Inflammatory macrophage treated with lipopolysaccharide for 4 hours (primary cell): ENCODE results near the gene MED25.
"Not testable (repeated sequence)": the region's sequence is repeated elsewhere in the genome, so short reads cannot be mapped to it uniquely, and the experiment has no call there.

ENCODE experiments used
- DNase-seq: peaks from one replicate; pipeline ENCODE4 v3.0.0-alpha.2; 2020

Gene MED25

DNA sequence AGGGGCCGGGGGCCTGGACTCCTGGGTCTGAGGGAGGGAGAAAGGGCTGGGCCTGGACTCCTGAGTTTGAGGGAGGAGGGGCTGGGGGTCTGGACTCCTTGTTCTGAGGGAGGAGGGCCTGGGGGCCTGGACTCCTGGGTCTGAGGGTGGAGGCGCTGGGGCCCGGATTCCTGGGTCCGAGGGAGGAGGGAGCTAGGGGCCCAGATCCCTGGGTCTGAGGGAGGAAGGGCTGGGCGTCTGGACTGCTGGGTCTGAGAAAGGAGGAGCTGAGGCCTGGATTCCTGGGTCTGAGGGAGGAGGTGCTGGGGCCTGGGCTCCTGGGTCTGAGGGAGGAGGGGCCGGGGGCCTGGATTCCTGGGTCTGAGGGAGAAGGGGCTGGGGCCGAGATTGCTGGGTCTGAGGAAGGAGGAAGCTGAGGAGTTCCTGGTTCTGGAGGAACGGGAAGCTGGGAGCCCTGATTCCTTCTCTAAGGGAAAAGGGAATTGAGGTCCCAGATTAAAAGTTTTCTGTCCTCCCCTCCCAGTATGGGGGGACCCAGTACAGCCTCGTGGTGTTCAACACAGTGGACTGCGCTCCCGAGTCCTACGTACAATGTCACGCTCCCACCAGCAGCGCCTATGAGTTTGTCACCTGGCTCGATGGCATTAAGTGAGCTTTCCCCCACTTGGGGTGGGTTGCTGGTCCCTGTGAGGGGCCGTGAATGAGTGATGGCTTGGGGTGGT lies 721 bp downstream of the MED25 start:
- peak; percentile 11 for DNase-seq

DNA sequence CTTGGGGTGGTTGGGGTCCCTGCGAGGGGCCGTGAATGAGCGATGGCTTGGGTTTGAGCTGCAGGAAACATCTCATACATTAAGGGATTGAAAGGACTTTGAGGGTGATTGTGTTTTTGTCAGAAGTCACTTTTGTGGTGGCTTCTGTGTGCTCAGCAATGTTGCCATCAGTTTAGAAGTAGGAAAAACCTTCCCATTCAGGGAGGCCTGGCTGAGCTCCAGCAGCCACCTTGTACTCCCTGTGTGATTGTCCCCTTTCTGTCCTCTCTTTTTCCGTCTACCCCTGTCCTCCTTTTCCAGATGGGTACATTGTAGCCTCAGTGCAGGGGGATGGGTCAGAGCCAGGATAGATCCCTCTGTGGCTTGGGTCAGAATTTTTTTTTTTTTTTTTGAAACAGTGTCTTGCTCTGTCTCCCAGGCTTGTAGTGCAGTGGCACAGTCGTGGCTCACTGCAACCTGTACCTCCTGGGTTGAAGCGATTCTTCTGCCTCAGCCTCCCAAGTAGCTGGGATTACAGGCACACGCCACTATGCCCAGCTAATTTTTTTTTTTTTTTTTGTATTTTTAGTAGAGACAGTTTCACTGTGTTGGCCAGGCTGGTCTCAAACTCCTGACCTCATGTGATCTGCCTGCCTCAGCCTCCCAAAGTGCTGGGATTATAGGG lies 1.5 kb downstream of the MED25 start:
- DNase-seq, result not testable (repeated sequence)

DNA sequence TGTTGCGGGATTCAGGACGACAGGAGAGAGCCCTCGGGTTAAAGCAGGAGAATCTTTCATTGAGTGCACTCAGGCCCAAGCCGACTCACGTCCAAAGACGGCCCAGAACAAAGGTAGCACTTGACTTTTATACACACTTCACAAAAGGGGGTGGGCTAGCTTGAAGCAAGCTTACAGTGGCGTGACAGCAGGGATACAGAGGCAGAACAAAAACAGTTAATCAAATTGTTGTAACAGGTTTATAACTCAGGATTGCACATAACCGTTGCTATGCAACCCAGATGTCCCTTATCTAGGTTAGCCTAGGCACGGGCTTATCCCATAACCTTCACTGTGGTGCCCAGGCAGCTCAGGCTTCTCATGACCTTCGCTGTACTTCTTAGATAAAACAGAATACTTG lies 2.0 kb downstream of the MED25 start:
- DNase-seq, result no peak

DNA sequence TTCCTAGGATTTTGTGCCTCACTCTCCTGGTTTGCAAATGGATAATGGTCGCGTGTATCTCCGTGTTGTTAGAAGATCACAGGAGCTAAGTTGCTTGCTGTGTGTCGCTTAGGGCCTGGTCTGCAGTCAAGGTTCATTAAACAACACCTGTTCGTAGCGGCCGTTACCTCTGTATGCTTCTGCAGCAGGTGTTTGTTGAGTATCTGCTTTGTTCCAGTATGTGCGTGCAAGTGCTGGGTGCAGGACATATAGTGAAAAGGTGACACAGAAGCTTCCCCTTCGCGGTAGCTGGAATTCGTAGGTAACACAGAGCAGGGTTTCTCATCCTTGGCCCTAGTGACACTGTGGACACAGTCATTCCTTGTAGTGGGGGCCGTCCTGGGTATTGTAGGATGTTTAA lies 5.4 kb downstream of the MED25 start:
- DNase-seq, result no peak

- no peak for DNase-seq
Observed at GRCh38 chr19:49824662-49825061, 6.6 kb downstream of the MED25 start.

DNA sequence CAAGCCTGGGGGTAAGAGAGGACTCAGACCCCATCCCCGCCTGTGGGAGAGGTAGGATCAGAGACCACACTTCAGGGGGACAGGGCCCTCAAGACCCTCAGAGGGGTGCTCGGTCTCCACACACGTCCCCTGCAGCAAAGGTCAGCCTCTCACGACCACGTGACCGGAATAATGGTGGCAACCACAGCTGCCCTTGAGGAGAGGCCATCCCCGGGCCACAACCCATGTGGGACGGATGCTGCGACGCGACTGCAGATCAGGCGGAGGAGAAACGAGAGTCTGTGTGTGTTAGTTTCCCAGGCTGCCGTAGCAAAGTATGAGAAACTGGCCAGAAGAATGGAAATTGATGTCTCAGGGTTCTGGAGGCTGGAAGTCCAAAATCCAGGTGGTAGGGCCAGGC lies 8.9 kb downstream of the MED25 start:
- no peak for DNase-seq

- DNase-seq, result no peak
Observed at GRCh38 chr19:49829200-49829599, 11.1 kb downstream of the MED25 start.

- DNase-seq, result no peak
Observed at GRCh38 chr19:49829721-49830120, 11.6 kb downstream of the MED25 start.

DNA sequence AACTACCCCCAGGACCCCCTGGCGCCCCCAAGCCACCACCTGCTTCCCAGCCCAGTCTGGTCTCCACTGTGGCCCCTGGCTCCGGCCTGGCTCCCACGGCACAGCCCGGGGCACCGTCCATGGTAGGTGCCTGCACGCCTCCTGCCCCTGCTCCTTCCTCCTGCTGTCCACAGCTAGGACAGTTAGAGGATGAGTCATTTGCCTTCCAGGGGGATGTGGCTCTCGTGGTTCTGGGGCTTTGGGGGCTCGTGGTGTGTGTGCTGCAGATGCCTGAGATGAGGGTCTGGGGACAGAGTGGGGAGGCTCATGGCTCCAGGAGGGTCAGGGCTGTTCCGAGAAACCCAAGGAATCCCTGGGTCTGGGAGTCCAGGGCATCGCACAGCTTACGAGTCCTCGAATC lies 12.7 kb downstream of the MED25 start:
- DNase-seq, result no peak

GRCh38 chr19:49831592-49831991 lies 13.5 kb downstream of the MED25 start:
- DNase-seq, result no peak

DNA sequence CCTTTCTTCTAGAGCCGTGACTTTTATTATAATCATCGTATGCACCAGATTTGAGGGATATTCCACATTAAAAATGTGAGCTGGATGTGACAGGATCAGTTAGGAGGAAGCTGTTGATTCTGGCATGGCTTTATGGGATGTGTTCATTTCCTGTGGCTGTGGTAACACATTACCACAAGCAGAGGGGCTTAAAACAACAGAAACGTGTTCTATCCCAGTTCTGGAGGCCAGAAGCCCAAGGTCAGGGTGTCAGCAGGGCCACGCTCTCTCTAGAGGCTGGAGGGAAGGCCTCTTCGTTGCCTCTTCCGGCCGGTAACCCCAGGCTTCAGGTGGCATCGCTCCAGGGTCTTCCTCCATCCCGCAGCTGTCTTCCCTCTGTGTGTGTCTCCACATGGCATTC lies 14.5 kb downstream of the MED25 start:
- no peak for DNase-seq

DNA sequence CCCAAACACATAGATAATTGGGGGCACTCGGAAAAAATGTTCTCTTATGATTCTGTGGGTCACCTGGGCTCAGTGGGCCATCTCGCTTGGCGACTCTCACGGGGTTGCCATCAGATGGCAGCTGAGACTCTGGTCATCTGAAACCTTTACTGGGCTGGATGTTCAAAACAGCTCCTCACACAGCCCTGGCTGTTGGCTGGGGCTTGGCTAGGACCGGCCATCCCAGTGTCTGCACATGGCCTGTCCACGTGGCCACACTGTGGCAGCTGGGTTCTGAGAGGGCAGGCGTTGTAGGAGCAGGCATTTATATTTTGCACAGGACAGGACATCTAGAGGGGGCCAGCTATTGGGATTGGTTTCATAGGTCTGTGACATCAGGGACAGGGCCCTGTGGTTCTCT lies 15.5 kb downstream of the MED25 start:
- no peak for DNase-seq

DNA sequence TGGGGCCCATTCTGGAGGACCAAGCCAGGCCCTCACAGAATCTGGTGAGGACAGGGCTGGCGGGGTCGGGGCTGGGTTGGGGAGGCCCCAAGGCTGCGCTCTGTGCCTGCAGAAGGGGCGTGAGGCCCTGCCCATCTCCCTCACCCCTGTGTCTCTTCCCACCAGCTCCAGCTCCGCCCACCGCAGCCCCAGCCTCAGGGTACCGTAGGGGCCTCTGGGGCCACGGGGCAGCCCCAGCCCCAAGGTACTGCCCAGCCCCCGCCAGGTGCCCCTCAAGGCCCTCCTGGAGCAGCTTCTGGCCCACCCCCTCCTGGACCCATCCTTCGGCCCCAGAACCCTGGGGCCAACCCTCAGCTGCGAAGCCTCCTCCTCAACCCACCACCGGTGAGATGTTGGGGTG lies 17.5 kb downstream of the MED25 start:
- DNase-seq, result no peak

- DNase-seq, result no peak
Observed at GRCh38 chr19:49836176-49837008, 18.3 kb downstream of the MED25 start.

- no peak for DNase-seq
Observed at GRCh38 chr19:49837009-49837310, 18.9 kb downstream of the MED25 start.

- no peak for DNase-seq
Observed at GRCh38 chr19:49837425-49837824, 19.3 kb downstream of the MED25 start.

GRCh38 chr19:49838885-49839588 lies 20.9 kb downstream of the MED25 start:
- no peak for DNase-seq

GRCh38 chr19:49839713-49840112 lies 21.6 kb downstream of the MED25 start:
- no peak for DNase-seq

- no peak for DNase-seq
Observed at GRCh38 chr19:49840321-49840720, 22.2 kb downstream of the MED25 start.

DNA sequence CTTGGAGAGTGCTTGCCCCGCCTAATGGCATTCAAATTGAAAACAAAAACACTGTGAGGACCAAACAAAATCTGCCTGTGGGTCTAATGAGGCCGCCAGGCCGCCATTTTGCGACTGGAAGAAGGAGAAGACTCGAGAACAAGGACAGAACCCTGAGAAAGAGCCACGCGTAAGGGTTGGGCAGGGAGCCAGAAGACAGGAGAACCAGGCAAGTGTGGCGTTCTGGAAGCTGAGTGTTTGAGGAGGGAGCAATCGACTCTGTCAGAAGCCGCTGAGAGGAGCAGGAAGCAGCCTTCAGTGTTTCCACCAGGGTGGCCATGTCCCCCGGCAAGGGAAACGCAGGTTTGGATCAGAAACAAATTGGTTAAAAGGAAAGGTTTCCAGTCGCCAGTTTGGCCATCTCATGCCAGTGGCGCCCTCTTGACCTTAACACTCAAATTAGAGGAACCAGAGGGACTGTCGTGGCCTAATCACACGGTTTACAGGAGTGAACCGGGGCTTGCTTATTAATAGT lies 22.7 kb downstream of the MED25 start:
- no peak for DNase-seq

GRCh38 chr19:49843265-49843664 lies 25.2 kb downstream of the MED25 start:
- DNase-seq, result no peak

GRCh38 chr19:49844138-49845095 lies 26.3 kb downstream of the MED25 start:
- peak; percentile 64 for DNase-seq
